UCSD-AML1 (cell line): ENCODE measurements around the gene TM9SF4.
A peak's percentile ranks its signal among the peaks of the same experiment; 100 is the strongest.

Experiments used
- DNase-seq: peaks from one replicate; lab custom pipeline; 2025; ENCODE audit not compliant: unreplicated experiment; lab: John Stamatoyannopoulos, UW

TM9SF4 gene

DNA sequence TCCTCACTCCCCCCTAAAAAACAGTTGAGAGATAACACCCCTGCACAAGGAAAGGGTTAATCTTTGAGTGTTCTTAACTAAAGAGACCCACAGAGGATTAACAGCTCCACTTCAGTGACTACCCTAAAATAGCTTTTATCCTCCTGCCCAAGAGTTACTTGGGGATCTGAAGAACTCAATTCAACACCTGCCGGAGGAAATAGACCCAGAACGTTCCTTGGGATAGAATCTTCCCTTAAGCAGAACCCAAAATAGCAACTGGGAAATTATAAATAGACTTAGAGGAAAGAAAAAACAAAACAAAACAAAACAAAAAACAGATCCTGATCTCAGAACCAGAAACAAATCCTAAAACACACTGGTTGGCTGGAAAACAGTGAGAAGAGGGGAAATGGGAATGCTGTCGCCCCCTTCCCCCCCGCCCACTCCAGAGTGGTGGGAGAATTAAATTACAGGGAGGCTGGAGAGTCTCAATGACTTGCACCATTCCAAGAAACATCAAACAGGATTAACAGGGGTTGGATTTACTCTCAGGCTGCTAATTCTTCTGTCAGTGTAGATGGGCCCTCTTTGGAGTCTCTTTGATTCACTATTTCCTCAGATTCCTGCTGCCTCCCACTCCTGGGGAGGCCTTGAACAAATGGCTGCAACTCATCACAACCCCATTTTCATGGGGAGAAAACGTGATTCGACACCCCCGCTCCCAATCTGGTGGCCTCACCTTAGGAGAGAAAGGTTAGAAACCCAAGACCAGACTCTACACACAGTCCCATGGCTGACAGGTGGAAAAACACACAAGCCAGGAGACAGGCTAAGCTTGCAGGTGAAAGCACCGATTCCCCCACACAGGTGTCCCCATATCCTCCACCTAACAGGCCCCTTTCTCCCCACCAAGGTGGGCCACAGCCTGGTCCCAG is 96.6 kb downstream of the TM9SF4 start:
- DNase-seq = no peak

- no peak for DNase-seq
Observed at GRCh38 chr20:32206760-32207625, 97.5 kb downstream of the TM9SF4 start.

DNA sequence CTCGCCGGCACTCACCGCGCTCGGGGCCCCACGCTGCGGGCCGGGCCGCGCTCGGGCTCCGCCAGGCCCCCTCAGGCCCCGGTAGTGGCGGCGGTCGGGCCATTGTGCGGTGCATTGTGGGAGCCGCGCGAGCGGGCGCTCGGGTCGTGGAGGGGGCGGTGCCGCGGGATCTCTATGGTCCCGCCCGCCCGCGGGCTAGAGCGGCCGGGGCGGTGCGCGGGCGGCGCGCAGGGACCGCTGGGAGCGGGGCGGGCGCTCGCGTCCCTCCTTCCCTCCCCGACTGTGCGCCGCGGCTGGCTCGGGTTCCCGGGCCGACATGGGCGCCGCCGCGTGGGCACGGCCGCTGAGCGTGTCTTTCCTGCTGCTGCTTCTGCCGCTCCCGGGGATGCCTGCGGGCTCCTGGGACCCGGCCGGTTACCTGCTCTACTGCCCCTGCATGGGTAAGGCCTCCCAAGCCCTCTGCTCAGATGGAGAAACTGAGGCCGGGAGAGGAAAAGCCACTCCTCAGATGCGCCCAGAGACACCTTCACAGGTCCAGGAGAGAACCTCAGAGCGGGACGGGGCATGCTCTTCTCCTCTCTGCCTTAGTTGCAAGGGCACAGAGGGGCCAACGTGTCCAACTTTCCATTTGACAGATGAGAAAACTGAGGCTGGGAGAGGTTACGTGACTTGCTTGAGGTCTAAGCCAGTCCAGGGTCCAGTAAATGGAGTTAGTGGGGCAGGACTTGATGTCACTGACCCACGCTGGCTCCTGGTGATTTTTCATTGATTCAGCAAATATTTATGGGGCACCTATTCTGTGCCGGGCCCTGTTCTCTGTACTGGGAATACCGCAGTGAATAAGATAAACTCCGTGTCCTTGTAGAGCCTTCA is 98.3 kb downstream of the TM9SF4 start, which contains the start of the genes PLAGL2 and POFUT1:
Gene PLAGL2, minus strand, starts transcription at position 118 of the 873 bp plus-strand sequence. CDS start 5,565 bp downstream, outside the sequence.
Gene POFUT1, plus strand, starts transcription at position 255 of the 873 bp plus-strand sequence. Its CDS starts 62 bp downstream, at position 317.
- DNase-seq = peak; percentile 91

GRCh38 chr20:32208499-32209154 is 99.1 kb downstream of the TM9SF4 start:
- DNase-seq = no peak

DNA sequence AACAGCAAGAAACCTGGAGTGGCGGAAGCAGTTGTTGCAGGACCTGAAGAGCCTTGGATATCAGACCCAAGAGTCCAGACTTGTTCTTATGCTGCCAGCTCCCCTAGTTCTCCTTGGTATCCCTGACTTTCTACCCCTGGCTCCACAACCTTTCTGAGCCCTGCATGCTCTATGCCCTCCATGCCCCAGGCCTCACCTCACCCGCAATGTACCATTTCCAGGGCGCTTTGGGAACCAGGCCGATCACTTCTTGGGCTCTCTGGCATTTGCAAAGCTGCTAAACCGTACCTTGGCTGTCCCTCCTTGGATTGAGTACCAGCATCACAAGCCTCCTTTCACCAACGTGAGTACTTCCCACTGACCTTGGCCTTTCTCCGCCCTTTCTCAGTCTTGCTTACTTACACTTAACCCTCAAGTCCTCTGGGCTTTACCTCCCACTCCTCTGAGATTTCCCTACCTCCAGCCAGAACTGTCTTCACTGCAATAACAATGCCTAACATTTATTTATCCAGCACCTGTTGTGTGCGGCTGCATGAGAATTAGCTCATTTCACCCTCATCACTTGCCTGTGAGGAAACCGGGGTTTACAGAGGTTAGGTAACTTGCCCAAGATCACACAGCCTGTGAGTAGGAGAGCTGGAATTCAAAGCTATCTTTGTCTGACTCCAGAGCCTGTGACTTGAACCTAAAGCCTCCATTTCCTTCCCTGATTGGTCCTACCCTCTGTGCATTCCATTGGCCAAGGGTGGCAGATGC is 100.5 kb downstream of the TM9SF4 start:
- DNase-seq = no peak

GRCh38 chr20:32213870-32214269 is 104.4 kb downstream of the TM9SF4 start:
- DNase-seq = no peak

GRCh38 chr20:32215147-32215546 is 105.6 kb downstream of the TM9SF4 start:
- DNase-seq = no peak

DNA sequence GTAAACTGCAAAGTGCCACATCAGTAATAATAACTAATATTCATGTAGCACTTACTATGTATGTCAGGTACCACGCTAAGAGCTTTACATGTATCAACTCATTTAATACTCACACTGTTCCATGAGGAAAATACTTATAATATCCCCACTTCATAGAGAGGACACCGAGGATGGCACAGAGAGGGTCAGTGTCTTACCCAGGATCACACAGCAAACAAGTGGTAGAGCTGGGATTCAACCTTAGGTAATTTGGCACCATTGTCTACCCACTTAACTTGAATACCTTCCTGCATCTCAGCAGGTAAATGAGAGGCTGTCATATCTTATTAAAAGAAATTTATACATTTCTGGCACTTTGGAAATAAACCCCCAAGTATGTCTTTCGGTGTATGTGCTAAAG is 106.2 kb downstream of the TM9SF4 start:
- DNase-seq = no peak

GRCh38 chr20:32216179-32217142 is 106.9 kb downstream of the TM9SF4 start:
- no peak for DNase-seq
